ENCODE results near the gene GPC2.
"Not testable (repeated sequence)": the region's sequence is repeated elsewhere in the genome, so short reads cannot be mapped to it uniquely, and the experiment has no call there.

The GPC2 gene

DNA sequence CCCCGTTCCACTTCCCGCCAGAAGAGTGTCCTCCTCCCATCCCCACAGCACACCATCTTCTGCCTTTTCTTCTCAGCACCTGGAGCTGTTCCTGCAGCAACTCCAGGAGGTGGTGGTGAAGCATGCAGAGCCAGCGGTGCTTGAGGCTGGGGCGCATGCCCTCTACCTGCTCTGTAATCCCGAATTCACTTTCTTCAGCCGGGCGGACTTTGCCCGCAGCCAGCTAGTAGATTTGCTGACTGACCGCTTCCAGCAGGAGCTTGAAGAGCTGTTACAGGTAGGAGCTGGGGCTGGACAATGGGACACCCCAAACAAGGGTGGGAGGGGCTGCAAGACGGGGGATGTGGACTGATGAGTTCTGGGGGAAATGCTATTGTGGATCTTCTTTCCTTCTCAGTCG, 23.5 kb upstream of the GPC2 start:
- FAIRE-seq: no peak

DNA sequence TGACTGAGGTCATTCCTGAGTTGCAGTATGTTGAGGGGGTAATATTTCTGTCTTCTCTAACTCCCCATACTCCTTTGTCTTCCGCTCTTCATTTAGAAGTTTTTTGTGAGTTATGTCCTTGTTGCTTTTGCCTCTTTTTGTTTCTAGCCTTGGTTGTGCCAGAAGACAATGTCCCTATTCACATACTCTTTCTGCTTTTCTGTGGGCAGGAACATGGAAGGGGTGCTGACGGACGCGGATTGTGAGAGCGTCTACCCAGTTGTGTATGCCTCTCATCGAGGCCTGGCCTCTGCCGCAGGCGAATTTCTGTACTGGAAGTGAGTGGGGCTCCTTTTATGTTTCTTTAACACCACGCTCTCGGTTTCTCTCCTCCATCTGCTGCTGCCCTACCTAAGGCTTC, 21.1 kb upstream of the GPC2 start:
- FAIRE-seq: no peak

DNA sequence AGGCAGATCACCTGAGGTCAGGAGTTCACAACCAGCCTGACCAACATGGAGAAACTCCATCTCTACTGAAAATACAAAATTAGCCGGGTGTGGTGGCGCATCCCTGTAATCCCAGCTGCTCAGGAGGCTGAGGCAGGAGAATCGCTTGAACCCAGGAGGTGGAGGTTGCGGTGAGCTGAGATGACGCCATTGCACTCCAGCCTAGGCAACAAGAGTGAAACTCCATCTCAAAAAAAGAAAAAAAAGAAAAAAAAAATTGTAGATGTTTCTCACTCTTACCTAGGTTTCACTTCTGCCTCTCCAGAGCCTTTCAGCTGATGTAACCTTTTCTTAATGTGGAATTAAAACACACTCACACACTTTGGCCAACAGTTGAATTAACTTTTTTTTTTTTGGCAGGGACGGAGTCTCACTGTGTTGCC, 18.7 kb upstream of the GPC2 start:
- FAIRE-seq: not testable (repeated sequence)

DNA sequence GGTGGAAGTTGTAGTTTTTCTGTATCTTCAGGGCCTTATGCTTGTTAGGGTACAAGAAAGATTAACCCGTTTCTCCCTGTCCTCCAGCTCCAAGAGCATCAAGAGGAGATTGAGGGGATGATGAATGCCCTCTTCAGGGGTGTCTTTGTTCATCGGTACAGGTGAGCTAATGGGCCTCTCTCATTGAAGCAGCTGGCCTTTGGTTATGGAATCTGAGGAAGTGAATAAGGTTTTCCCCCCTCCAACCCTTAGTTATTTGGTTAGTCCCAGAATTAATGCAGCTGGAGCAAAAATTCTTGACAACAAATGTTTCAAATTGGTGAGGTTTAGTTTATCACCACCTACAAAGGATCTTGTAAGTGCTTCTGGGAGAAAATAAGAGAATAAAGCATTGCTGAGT, 18.0 kb upstream of the GPC2 start:
- no peak for FAIRE-seq

DNA sequence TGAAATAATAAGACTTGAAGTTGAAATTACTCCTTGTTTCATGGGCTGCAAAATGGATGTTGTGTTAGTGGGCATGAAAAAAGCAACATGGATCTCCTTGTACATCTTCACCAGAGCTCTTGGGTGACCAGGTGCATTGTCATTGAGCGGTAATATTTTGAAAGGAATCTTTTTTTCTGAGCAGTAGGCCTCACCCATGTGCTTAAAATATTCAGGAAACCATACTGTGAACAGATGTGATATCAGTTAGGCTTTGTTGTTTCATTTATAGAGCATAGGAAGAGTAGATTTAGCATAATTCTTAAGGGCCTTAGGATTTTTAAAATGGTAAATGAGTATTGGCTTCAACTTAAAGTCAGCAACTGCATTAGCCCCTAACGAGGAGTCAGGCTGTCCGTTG, 15.8 kb upstream of the GPC2 start:
- FAIRE-seq: no peak

DNA sequence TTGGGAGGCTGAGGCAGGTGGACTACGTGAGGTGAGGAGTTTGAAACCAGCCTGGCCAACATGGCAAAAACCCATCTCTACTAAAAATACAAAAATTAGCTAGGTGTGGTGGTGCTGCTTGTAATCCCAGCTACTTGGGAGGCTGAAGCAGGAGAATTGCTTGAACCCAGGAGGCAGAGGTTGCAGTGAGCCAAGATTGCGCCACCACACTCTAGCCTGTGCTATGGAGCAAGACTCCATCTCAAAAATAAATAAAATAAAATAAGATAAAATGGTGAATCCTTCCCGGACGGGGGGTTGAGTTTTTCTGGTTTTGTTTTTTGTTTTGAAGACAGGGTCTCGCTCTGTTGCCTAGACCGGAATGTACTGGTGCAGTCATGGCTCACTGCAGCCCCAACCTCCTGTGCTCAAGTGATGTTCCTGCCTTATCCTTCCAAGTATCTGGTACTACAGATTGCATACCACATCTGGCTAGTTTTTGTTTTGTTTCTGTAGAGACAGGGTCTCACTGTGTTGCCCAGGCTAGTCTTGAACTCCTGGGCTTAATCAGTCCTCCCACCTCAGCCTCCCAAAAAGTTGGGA, 15.2 kb upstream of the GPC2 start:
- FAIRE-seq: not testable (repeated sequence)

DNA sequence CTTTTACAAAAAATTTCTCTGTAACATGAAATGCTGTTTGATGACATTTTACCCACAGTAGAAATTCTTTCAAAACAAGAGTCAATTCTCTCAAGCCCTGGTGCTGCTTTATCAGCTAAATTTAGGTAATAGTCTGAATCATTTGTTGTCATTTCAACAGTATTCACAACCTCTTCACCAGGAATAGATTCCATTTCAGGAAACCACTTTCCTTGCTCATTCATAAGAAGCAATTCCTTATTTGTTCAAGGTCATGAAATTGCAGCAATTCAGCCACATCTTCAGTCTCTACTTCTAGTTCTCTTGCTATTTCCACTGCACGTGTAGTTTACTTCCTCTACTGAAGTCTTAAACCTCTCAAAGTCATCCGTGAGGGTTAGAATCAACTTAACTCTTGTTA, 14.6 kb upstream of the GPC2 start:
- no peak for FAIRE-seq

DNA sequence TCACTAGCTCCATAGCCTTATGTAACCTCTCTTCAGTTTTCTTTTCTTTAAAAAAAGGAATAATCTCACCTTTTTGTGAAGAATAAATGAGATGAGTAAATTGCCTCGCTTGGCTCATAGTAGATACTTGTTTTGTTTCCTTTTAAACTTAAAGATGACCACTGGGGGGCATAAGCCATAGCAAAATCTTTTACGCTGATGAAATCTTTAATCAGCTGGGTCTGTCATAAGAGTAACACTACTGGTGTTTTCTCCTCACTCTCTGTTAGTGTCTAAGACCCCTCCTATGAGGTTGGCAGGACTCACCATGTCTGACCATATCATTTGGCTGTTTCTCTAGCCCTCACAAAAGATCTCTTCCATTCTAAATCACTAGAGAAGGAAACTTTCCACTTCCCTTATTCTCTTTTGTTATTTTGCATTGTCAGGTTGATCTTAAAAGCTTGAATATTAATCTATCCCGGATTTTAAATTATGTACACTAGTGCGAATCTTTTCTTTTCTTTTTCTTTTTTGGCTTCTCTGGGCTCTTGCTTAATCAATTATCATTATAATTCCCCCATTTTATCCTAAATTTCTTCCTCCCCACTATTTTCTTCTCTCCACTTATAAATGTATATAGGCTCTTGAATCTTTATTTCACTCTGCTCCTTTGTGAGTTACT, 13.0 kb upstream of the GPC2 start:
- FAIRE-seq: no peak

DNA sequence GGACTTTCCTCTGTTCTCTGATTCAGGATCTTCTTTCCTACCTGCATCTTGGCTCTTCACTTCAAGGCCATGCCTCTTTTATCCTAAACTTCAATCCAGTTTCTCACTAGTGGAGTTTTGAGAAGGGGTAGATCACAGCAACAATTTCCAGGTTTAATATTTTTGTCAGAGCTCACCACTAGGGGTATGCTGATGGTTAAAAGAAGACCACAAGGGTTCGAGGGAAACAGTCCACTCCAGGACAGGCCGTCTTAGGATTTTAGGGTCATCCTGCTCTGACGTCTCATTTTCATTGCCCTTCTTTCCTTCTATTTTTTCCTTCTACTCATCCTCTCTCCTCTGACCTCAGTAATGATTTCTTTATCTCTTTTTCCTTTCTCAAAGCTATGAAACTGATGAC, 11.9 kb upstream of the GPC2 start:
- FAIRE-seq: no peak

DNA sequence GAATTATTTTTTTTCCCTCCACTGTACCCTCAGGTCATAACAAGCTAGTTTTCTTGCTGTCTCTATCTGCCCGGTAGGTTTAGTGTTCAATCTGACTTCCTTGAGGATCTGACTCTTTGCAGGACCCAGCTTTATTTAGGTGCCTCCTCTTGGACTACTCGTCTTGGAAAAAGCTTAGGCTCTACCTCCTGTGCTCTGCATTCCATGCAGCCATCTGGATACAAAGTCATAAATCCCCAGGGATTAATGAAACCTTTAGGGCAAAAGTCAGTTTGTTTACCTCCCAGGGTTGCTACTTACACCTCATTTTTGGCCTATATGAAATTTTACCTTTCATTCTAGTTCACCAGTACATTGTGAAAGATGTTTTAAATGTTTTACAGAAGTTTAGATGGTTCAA, 8.5 kb upstream of the GPC2 start:
- FAIRE-seq: no peak

DNA sequence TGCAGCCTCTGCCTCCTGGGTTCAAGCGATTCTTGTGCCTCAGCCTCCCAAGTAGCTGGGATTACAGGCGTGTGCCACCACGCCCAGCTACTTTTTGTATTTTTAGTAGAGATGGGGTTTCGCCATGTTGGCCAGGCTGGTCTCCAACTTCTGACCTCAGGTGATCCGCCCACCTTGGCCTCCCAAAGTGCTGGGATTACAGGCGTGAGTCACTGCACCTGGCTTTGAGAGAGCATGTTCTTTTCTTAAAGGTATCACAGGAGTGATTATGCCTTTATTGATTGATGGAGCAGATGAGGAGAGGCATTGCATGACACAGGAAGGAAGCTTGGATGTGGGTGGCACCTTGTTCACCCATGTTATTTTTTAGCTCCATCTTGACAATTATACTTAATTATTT, 5.9 kb upstream of the GPC2 start:
- FAIRE-seq: not testable (repeated sequence)

DNA sequence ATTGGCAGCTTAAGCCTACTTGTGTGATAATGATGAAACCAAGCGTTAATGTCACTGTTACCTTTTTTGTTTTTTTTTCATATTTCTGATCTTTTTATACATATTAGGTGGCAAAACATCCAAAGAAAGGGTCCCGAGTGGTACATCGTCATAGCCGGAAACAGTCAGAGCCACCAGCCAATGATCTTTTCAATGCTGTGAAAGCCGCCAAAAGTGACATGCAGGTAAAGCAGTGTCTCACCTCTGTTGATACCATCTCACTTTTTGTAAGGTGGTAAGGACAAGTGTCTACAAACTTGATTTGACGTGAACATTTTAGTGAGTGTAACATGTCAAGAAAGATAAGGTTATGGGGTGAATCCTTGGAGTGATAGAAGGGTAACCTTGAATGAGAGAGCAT, 5.4 kb upstream of the GPC2 start:
- not testable (repeated sequence) for FAIRE-seq

DNA sequence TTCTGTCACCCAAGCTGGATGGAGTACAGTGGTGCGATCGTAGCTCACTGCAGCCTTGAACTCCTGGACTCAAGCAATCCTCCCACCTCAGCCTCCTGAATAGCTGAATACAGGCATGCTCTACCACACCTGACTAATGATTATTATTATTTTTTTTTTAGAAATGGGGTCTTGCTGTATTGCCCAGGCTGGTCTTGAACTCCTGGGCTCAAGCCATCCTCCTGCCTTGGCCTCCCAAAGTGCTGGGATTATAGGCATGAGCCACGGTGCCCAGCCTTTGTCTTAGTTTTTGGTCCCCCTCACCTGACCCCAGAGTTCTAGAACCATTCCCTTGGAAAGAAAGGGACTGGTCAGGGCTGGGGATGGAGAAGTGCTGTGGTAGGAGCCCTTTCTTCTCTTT, 2.9 kb upstream of the GPC2 start:
- not testable (repeated sequence) for FAIRE-seq

DNA sequence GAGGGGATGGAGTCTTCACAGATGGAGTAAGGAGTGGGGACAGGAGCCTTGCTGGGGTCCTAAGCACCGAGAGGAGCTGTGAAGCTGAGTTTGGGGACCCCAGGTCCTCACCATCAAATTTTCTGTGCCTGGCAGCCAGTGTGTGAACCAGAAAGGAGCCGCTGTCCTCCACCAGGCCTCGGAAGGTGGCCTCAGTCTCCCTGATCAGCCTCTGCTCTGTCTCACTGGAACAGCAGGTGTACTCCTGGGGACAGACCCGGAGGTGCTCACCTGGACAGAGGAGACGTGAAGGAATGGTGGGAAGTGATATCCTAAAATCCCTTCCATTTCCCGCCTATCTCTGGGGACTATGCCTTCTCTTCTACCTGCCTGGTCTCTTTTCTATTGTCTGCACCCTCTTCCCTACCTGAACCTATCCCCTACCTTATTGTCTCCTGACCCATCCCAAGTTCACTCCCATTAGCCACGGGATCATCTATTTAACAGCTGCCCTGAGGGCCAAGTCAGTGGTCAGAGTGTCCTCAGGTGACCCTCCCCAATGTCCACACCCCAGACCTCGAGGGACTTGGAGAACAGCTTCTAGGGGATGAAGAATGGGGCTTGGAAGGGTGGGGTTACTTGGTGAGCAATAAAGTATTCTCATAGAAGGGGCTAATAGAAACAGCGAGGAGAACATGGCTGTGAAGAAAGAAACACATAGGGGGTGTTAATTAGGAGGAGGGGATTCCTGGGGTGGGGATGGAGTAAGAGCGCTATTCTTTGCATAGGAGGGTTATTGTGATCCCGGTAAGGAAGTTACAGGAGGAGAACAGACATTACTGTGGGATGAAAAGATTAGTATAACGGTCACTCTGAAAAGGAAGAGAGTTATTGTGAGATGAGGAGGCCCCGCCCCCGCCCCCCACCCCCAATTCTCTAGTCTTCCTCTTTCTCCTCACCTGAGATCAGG, 811 bp downstream of the GPC2 start:
- no peak for FAIRE-seq

DNA sequence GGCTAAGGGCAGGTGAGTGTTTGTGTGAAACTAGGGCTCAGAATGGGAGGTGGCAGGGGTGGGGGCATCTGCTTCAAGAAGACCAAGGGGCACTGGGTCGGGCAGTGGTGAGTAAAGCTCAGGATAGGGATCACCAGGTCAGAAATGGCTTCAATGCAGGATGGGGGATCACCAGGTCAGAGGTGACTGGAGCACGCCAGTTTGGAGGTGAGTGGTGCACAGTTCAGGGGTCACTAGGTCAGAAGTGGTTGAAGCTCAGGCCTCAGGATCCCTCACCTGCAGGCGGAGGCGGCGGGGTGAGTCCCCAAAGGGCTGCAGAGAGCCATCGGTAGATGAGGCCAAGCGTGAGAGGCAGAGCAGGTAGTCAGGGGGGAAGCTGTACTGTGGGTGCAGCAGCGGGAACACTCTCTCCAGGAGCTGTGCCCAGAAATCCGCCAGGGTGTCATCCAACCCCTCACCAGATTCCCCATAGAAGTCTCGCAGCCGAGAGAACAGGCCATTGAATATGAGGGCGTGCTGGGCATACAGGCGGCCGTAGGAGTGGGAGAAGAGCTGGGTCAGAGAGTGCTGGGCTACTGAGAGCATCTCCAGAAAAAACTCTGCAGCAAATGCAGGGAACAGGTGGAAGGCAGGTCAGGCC, 1.8 kb downstream of the GPC2 start:
- no peak for FAIRE-seq

DNA sequence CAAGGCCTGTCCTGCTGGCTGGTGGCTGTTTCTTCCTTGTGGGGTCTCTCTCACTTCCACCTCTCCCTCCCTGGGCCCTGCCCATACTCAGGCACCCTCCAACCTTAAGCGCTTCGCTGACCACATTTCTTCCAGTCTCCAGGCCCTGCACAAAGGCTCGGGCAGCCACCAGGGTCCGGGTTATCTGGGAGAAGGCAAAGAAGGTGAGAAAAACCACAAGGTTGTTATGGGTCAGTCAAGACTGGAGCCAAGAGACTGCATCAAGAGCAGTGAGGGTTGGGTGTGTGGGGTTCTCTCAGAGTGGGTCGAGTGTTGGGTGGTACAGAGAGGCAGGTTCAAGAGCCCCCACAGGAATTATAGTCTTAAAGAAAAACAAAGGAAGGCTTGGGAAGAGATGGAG, 2.6 kb downstream of the GPC2 start:
- FAIRE-seq: no peak

DNA sequence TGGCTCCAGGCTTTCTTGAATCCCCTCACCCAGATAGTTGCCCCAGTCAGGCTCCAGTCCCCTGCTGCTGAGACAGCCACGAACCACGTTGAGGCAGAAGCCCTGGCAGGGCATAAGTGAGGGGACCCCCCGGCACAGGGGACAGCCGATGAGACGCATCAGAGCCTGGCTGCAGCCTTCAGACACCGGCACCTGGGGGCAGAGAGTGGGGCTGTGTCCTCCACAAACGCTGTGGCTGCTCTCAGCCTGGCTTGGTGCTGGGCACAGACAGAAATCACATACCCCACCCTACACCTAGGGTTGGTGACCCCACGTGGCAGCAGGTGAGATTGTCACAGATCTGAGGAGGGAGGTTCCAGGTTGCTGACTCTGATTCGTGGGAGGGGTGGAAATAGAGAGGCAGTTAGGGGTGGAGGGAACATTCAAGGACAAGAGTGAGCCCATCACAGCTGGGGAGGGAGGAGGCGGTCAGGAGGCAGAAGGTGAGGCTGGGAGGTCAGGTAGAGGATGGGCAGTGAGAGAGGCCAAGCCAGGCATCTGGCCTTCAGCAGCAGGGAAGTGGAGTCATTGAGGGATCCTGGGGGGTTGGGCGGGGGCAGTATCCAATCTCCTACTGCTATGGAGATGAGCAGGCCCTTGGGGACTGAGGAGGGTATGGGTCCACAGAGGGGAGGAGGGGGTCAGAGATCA, 3.2 kb downstream of the GPC2 start:
- FAIRE-seq: no peak

DNA sequence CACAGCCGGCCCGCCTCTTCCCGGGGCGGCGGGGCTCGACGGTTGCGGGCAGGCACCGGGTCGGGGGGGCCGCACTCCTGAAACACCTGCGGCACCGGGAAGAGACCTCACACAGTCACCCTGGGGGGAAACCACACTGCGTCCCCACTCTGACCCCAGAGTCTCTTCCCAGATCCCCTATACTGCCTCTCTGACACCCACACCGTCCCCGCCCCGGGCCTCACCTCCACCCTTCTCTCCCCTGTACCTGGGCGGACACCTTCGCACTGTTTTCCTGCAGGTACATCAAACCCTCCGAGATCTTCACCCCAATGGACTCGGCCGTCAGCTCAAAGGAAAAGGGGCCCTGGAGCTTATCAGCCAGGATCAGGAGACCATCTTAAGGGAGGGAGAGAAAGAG, 5.3 kb downstream of the GPC2 start:
- no peak for FAIRE-seq

DNA sequence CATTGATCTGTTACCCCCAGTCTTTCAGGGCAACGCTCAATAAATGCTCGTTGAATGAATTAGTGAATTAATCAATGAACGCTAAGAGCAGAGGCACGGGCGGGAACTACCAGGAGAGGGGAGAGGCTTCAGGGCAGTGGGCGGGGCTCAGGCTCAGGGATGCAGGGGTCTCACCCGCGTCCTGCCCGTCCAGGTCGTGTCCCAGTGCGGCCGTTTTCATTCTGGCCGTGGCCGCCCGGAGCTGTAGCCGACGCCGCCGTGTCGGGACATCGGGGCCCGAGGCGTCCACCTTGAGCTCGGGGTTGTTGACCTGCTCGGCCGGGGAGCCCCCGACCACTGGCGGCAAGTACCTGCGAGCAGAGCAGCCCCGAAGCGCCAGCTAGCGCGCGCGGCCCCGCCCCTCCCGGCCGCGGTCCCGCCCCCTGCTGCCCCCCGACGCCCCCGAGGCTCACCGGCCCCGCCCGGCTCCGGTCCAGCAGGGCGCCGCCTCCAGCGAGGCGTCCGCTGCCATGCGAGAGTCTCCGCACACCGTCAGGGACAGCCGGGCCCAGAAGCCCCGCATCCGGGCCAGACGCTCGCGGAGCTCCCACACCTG, 6.0 kb downstream of the GPC2 start:
- no peak for FAIRE-seq

DNA sequence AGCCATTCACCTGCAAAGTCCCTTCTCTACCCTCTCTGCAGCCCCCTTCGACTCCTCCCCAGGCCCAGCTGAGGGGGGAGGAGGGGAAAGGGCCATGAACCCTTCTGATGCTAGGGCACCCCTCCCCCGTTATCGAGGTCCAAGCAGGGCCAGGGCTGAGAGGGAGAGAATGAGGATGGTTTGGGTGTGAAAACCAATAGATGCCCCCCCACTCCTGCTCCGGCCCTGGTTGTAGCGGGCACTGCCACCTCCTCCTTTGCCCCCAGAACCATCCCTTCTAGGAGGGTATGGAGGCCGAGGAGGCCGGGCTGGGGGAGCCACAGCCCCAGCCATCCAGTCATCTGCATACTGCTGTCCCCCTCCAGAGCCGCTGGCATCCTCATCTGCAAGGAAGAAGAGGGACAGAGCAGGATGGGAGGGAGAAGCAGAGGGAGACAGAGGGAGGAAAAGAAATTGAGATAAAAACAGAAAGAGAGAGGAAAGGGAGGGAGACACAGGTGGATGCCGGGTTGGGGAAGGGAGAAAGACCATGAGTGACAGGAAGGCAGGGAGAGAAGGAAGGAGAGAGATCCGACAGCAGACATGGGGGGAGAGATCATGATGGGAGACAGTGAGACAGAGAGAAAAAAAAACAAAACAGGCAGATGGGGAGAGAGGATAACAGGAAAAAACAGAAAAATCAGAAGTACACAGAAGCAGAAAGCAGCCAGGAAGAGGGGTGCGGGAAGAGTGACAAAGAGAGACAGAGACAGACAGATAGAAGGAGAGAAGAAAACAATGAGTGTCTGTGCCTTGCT, 6.9 kb downstream of the GPC2 start:
- no peak for FAIRE-seq

DNA sequence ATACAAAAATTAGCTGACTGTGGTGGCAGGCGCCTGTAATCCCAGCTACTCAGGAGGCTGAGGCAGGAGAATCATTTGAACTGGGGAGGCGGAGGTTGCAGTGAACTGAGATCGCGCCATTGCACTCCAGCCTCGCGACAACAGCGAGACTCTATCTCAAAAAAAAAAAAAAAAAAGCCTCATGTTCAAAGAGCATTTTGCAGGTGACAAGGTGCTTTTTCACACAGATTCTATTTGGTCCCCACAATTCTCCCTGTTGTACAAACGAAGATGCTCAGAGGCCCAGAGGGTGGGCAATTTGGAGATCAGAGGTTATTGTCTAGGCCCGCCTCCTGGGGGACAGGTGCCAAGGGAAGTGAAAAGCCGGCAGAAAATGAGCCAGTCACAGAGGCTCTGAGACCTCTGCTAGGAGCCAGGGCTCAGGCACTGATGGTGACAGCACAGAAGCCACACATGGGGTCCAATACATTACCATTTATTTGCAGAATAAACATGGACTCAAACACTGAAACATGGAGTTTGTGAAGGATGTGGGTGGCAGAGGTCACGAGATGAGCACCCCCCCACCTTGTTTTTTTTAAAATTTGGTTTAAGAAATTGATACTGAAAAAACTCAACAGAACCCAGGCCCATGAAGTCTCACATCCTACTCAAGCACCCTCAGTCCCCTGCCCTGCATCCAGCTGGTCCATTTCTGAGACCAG, 7.9 kb downstream of the GPC2 start:
- FAIRE-seq: no peak
